ENCODE results near the gene AGAP1.
A peak's percentile ranks its signal among the peaks of the same experiment; 100 is the strongest.

Gene AGAP1

GRCh38 chr2:235697041-235697440 lies 203.2 kb downstream of the AGAP1 start:
- DNase-seq: no peak

- no peak for DNase-seq
Observed at GRCh38 chr2:235698028-235698427, 204.2 kb downstream of the AGAP1 start.

GRCh38 chr2:235698491-235698890 lies 204.6 kb downstream of the AGAP1 start:
- DNase-seq: no peak

- no peak for DNase-seq
Observed at GRCh38 chr2:235699576-235699975, 205.7 kb downstream of the AGAP1 start.

GRCh38 chr2:235701206-235701981 lies 207.6 kb downstream of the AGAP1 start:
- peak; percentile 26 for DNase-seq

GRCh38 chr2:235702186-235702585 lies 208.3 kb downstream of the AGAP1 start:
- DNase-seq: no peak

GRCh38 chr2:235703711-235704295 lies 210.0 kb downstream of the AGAP1 start:
- no peak for DNase-seq

- DNase-seq: no peak
Observed at GRCh38 chr2:235705296-235705695, 211.5 kb downstream of the AGAP1 start.

- DNase-seq: no peak
Observed at GRCh38 chr2:235706506-235706905, 212.7 kb downstream of the AGAP1 start.

GRCh38 chr2:235707411-235708096 lies 213.7 kb downstream of the AGAP1 start:
- no peak for DNase-seq

GRCh38 chr2:235709124-235709813 lies 215.4 kb downstream of the AGAP1 start:
- DNase-seq: no peak

GRCh38 chr2:235709969-235710879 lies 216.4 kb downstream of the AGAP1 start:
- no peak for DNase-seq

- no peak for DNase-seq
Observed at GRCh38 chr2:235710933-235711332, 217.1 kb downstream of the AGAP1 start.

- DNase-seq: no peak
Observed at GRCh38 chr2:235711527-235711926, 217.7 kb downstream of the AGAP1 start.

- DNase-seq: no peak
Observed at GRCh38 chr2:235712176-235712575, 218.3 kb downstream of the AGAP1 start.

GRCh38 chr2:235713189-235713588 lies 219.3 kb downstream of the AGAP1 start:
- DNase-seq: no peak

GRCh38 chr2:235715601-235716000 lies 221.8 kb downstream of the AGAP1 start:
- no peak for DNase-seq

GRCh38 chr2:235716875-235717496 lies 223.1 kb downstream of the AGAP1 start:
- peak; percentile 56 for DNase-seq

GRCh38 chr2:235719146-235719942 lies 225.5 kb downstream of the AGAP1 start:
- no peak for DNase-seq

- DNase-seq: no peak
Observed at GRCh38 chr2:235721625-235722024, 227.8 kb downstream of the AGAP1 start.

GRCh38 chr2:235722869-235723268 lies 229.0 kb downstream of the AGAP1 start:
- DNase-seq: no peak

All from NCI-H2227 treated with DMSO at 0.1 percent for 48 hours (cell line).